Stomach smooth muscle (tissue), 2 donors: ENCODE data around the gene ADAMTS12.
"Not testable (repeated sequence)": the region's sequence is repeated elsewhere in the genome, so short reads cannot be mapped to it uniquely, and the experiment has no call there.

Experiments
- H3K27ac ChIP-seq: one replicate; pipeline ENCODE4 v1.7.0; 2013; ENCODE audit warnings: mild to moderate bottlenecking, low read length, inconsistent platforms
- H3K27me3 ChIP-seq, 2 donors: one replicate each; pipeline ENCODE4 v1.7.0; 2013; ENCODE audit warnings: low read length in 2 of 2; ENCODE audit not compliant: insufficient read depth in 2 of 2, control insufficient read depth in 1 of 2
- H3K36me3 ChIP-seq, 2 donors: one replicate each; pipeline ENCODE4 v1.7.0; 2013; ENCODE audit warnings: low read length in 2 of 2; ENCODE audit not compliant: control insufficient read depth in 2 of 2, insufficient read depth in 2 of 2
- H3K4me1 ChIP-seq: one replicate; pipeline ENCODE4 v1.7.0; 2013; ENCODE audit warnings: low read length; ENCODE audit not compliant: control insufficient read depth, insufficient read depth
- H3K4me3 ChIP-seq, 2 donors: one replicate each; pipeline ENCODE4 v1.7.0; 2013; ENCODE audit warnings: low read length in 2 of 2
- H3K9ac ChIP-seq, 2 donors: one replicate each; pipeline ENCODE4 v1.7.0; 2013; ENCODE audit warnings: low read length in 2 of 2, mild to moderate bottlenecking in 1 of 2
- H3K9me3 ChIP-seq, 2 donors: one replicate each; pipeline ENCODE4 v1.7.0; 2013; ENCODE audit warnings: low read length in 2 of 2; ENCODE audit not compliant: control insufficient read depth in 2 of 2
- donor health status: healthy.
- donor health status: Pancreatic carcinoma.

The ADAMTS12 gene

DNA sequence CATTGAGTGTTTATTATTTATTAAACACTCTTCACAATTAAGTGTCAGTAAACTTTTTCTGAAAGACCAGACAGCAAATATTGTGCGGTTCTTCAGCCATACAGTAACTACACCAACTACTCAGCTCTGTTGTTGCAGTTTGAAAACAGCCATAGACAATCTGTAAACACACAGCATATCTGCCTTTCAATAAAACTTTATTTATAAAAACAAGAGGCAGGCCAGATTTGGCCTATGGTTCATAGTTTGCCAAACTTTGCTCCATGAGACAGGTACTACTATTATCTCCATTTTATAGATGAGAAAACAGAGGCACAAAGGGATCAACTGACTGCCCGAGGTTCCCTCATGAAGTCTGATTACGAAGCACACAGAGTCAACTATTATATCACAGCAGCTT is 11.5 kb downstream of the ADAMTS12 start:
- Histone ChIP-seq H3K27me3 (no peaks in the 10 kb centered on the region), H3K4me3 (no peak overlapping the region), H3K9ac (no peak overlapping the region), H3K27ac (no peak overlapping the region), H3K36me3 (peaks cover 0 to 5% of the 10 kb centered on the region in 2 donors), H3K4me1 (peaks cover 2% of the 10 kb centered on the region), H3K9me3 (no peaks in the 10 kb centered on the region)

DNA sequence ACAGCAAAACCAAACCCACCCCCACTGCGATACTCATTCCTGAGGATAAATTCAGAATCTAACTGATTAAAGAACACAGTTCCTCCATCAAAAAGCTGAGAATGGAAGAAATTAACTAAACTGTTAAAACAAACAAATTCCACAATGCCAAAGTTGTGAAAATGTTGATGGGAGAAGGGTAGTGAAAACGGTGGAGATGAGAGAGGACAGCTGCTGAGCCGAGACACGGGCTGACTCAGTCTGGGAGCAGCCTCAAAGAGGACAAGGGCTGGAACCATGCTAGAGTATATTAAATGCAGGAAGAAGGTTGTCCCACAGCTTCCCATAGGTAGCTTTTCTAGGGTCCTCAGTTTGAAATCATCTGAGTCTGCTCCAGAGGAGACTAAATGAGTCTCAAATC is 14.3 kb downstream of the ADAMTS12 start:
- Histone ChIP-seq H3K4me3 (no peak overlapping the region), H3K36me3 (peaks cover 0 to 5% of the 10 kb centered on the region in 2 donors), H3K27ac (no peak overlapping the region), H3K9ac (no peak overlapping the region), H3K9me3 (no peaks in the 10 kb centered on the region), H3K27me3 (no peaks in the 10 kb centered on the region), H3K4me1 (peaks cover 2% of the 10 kb centered on the region)

GRCh38 chr5:33867241-33867640 is 24.5 kb downstream of the ADAMTS12 start:
- no peak overlapping the region for H3K27ac ChIP-seq
- H3K4me1 ChIP-seq = no peaks in the 10 kb centered on the region
- H3K27me3 ChIP-seq = no peaks in the 10 kb centered on the region
- no peak overlapping the region for H3K9ac ChIP-seq
- H3K36me3 ChIP-seq = peaks cover 0 to 2% of the 10 kb centered on the region in 2 donors
- peaks cover 0 to 4% of the 10 kb centered on the region in 2 donors for H3K9me3 ChIP-seq
- H3K4me3 ChIP-seq = no peak overlapping the region

- not testable (repeated sequence) for H3K27me3 ChIP-seq, H3K9me3 ChIP-seq, H3K4me1 ChIP-seq, H3K27ac ChIP-seq, H3K4me3 ChIP-seq, H3K36me3 ChIP-seq, H3K9ac ChIP-seq
These were observed 32.6 kb downstream of the ADAMTS12 start for GRCh38 chr5:33859177-33859576.

DNA sequence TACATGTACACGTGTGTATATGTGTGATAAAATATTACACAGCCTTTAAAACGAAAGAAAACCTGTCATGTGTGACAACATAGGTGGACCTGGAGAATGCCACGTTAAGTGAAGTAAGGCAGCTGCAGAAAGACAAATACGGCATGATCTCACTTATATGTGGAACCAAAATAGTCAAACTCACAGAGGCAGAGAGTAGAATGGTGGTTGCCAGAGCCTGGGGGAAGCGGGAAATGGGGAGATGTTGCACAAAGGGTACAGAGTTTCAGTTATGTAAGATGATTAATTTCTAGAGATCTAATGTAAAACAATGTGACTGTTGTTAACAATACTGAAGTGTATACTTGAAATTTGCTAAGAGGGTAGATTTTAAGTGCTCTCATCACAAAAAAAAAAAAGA is 34.8 kb downstream of the ADAMTS12 start:
- H3K36me3 ChIP-seq = no peaks in the 10 kb centered on the region
- no peaks in the 10 kb centered on the region for H3K27me3 ChIP-seq
- H3K27ac ChIP-seq = no peak overlapping the region
- no peak overlapping the region for H3K4me3 ChIP-seq
- peaks cover 16% of the 10 kb centered on the region for H3K4me1 ChIP-seq
- no peaks in the 10 kb centered on the region for H3K9me3 ChIP-seq
- no peak overlapping the region for H3K9ac ChIP-seq

GRCh38 chr5:33855396-33855795 is 36.4 kb downstream of the ADAMTS12 start:
- no peak overlapping the region for H3K27ac ChIP-seq
- H3K36me3 ChIP-seq = no peaks in the 10 kb centered on the region

GRCh38 chr5:33854733-33855151 is 37.0 kb downstream of the ADAMTS12 start:
- H3K4me1 ChIP-seq = peaks cover 16% of the 10 kb centered on the region
- H3K36me3 ChIP-seq = no peaks in the 10 kb centered on the region
- H3K4me3 ChIP-seq = no peak overlapping the region
- no peaks in the 10 kb centered on the region for H3K9me3 ChIP-seq
- H3K27me3 ChIP-seq = no peaks in the 10 kb centered on the region
- no peak overlapping the region for H3K9ac ChIP-seq
- no peak overlapping the region for H3K27ac ChIP-seq

More at GRCh38 chr5:33855396-33855795, 36.4 kb downstream of the ADAMTS12 start:
- H3K9ac ChIP-seq = no peak overlapping the region
- H3K4me1 ChIP-seq = peaks cover 16% of the 10 kb centered on the region
- no peak overlapping the region for H3K4me3 ChIP-seq
- H3K9me3 ChIP-seq = no peaks in the 10 kb centered on the region
- no peaks in the 10 kb centered on the region for H3K27me3 ChIP-seq

GRCh38 chr5:33852837-33853236 is 39.0 kb downstream of the ADAMTS12 start:
- no peak overlapping the region for H3K27ac ChIP-seq
- H3K9me3 ChIP-seq = no peaks in the 10 kb centered on the region
- H3K36me3 ChIP-seq = no peaks in the 10 kb centered on the region
- H3K9ac ChIP-seq = no peak overlapping the region
- H3K4me1 ChIP-seq = peaks cover 16% of the 10 kb centered on the region
- no peak overlapping the region for H3K4me3 ChIP-seq
- no peaks in the 10 kb centered on the region for H3K27me3 ChIP-seq

DNA sequence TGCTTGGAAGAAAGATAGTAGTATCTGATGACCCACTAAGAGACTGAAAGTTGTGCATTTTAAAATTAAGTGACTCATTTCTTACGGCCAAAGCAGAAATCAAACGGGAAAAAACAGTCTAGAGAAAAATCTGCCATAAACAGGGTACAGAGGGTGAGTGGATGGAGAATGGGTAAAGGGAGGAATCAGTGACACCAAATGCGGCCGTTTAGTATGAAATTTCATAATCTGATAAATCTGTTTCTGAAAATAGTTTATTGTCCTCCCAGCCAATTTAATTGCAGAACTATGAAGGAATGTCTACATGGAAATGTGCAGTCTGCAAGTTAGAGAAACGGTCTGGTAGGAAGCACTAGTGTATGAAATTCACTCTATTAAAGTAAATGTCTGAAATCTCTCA is 39.5 kb downstream of the ADAMTS12 start:
- H3K4me3 ChIP-seq = no peak overlapping the region

GRCh38 chr5:33850100-33850594 is 41.6 kb downstream of the ADAMTS12 start:
- Histone ChIP-seq H3K4me3 (no peak overlapping the region), H3K9me3 (no peaks in the 10 kb centered on the region), H3K36me3 (no peaks in the 10 kb centered on the region), H3K9ac (no peak overlapping the region), H3K27me3 (no peaks in the 10 kb centered on the region), H3K27ac (no peak overlapping the region), H3K4me1 (peaks cover 16% of the 10 kb centered on the region)

More for the DNA sequence above, 39.5 kb downstream of the ADAMTS12 start:
- Histone ChIP-seq H3K9ac (no peak overlapping the region), H3K27me3 (no peaks in the 10 kb centered on the region), H3K27ac (no peak overlapping the region), H3K36me3 (no peaks in the 10 kb centered on the region), H3K9me3 (no peaks in the 10 kb centered on the region), H3K4me1 (peaks cover 16% of the 10 kb centered on the region)

- Histone ChIP-seq H3K9me3 (no peaks in the 10 kb centered on the region), H3K4me1 (peaks cover 9% of the 10 kb centered on the region)
These were observed 43.2 kb downstream of the ADAMTS12 start for GRCh38 chr5:33848554-33848953.

More at GRCh38 chr5:33848554-33848953, 43.2 kb downstream of the ADAMTS12 start:
- Histone ChIP-seq H3K27me3 (no peaks in the 10 kb centered on the region), H3K27ac (no peak overlapping the region), H3K4me3 (no peak overlapping the region), H3K36me3 (no peaks in the 10 kb centered on the region), H3K9ac (no peak overlapping the region)
